GM19099 (cell line): ENCODE data around the gene ACSS1.

Experiments
- POLR2A ChIP-seq: IDR thresholded peaks from 3 replicates; pipeline ENCODE4 v1.6.1; 2011; ENCODE audit warnings: low read depth; ENCODE audit not compliant: insufficient read length; ENCODE audit errors: extremely low read depth

Gene ACSS1

DNA sequence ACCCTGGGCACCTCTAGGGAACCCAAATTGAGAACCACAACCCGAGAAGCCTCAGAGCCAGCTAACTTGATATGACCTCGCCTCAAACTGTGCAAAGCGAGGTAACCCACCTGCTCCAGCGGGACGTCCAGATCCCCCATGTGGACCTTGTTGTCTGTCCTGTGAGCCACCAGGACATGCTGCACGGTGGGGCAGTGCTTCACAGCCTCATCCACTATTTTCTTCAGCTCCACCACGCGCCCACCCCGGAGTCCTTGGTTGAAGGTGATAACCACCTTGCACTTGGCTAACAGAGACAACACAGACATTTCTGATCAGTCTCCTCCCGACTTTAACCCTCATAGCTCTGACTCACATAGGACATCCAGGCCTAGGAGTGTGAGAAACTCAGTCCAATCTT is 34.6 kb downstream of the ACSS1 start:
- no peak for TF ChIP-seq POLR2A

GRCh38 chr20:25022680-25023079 is 35.3 kb downstream of the ACSS1 start:
- TF ChIP-seq POLR2A, result no peak

GRCh38 chr20:25021336-25021735 is 36.6 kb downstream of the ACSS1 start:
- TF ChIP-seq POLR2A, result no peak

GRCh38 chr20:25020901-25021301 is 37.0 kb downstream of the ACSS1 start:
- TF ChIP-seq POLR2A, result no peak

DNA sequence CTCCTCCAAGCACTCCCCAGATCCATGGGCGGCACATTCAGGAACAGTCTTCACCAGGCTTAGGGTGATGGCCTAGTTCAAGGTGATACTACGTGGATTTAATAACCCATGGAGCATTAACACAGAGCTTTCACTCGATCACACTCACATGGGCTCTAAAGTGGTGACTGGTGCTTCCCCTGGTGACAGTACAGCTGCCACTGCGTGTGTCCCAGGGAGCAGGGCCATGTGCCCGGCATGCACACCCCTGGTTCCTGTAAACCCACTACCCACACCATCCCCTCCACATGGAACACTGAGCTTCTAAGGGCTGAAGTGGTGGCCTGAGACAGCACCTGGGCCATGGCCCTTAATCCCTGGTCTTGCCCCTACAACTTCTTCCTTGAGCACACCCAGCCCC is 37.6 kb downstream of the ACSS1 start:
- TF ChIP-seq POLR2A, result no peak

GRCh38 chr20:25019381-25020155 is 38.4 kb downstream of the ACSS1 start:
- TF ChIP-seq POLR2A, result no peak

GRCh38 chr20:25018841-25019240 is 39.1 kb downstream of the ACSS1 start:
- no peak for TF ChIP-seq POLR2A

GRCh38 chr20:25018425-25018824 is 39.5 kb downstream of the ACSS1 start:
- TF ChIP-seq POLR2A, result no peak

GRCh38 chr20:25017257-25017803 is 40.6 kb downstream of the ACSS1 start:
- no peak for TF ChIP-seq POLR2A

DNA sequence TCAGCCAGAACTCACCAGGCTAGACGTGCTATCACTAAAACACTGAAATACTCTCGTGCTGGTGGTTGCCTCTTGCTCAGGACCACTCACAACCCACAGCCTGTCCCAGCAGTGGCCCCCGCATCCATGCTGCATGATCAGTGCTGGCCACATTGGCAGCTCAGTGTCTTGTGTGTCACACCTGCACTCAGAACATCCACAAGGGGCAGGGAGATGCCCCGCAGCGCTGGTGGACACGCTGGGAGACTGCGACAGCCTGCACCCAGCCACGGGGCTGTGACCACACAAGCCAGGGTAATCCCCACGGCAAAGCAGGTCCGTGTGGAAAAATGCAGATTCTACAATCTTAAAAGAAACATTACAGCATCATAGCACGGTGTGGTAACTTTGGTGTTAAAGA is 41.5 kb downstream of the ACSS1 start:
- TF ChIP-seq POLR2A, result no peak

DNA sequence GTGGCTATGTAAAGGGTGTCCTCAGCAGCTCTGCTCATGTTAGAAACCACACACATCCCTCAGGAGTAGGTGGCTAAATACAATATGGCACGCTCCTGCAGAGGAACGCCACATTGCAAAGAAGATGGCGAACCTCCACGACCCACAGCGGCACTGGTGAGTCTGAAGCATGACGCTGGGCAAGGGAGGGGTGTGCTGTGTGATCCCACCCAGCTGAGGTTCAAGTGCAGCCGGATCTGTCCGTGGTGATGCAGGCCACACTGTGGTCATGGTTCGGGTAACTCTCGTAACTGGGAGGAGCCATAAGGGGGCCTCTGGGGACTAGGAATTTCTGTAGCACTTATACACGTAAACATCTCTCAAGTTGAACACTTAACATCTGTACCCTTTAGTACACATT is 42.0 kb downstream of the ACSS1 start:
- TF ChIP-seq POLR2A, result no peak

DNA sequence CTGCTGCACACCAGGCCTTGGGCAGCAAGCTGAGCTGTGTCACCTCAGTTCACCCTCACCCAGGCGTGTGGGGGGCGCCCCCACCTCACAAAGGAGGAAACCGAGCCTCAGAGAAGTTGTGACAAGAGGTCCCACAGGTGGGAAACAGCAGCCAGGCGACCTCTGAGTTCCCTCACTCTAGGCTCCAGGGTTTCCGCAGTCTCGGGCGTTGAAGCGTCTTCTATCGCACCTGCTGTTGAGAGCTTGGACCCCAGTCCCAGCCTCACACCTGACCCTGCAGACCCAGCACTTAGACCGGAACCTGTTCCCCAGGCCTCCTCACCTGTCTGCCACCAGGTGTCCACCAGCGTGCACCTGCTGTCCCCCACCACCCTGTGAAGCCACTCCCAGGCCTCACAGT is 43.1 kb downstream of the ACSS1 start:
- TF ChIP-seq POLR2A, result no peak

- no peak for TF ChIP-seq POLR2A
Observed at GRCh38 chr20:25013478-25014380, 44.2 kb downstream of the ACSS1 start.

- no peak for TF ChIP-seq POLR2A
Observed at GRCh38 chr20:25012616-25013189, 45.2 kb downstream of the ACSS1 start.

GRCh38 chr20:25011831-25012241 is 46.1 kb downstream of the ACSS1 start:
- TF ChIP-seq POLR2A, result no peak

GRCh38 chr20:25011261-25011660 is 46.7 kb downstream of the ACSS1 start:
- no peak for TF ChIP-seq POLR2A
